NCI-H2107 treated with DMSO at 0.1 percent for 48 hours (cell line): ENCODE results near the gene B4GALT1.
A peak's percentile ranks its signal among the peaks of the same experiment; 100 is the strongest.
"Not testable (repeated sequence)": the region's sequence is repeated elsewhere in the genome, so short reads cannot be mapped to it uniquely, and the experiment has no call there.

Experiments used
- DNase-seq: peaks from one replicate; lab custom pipeline; 2025; ENCODE audit not compliant: unreplicated experiment; lab: John Stamatoyannopoulos, UW

B4GALT1 gene

DNA sequence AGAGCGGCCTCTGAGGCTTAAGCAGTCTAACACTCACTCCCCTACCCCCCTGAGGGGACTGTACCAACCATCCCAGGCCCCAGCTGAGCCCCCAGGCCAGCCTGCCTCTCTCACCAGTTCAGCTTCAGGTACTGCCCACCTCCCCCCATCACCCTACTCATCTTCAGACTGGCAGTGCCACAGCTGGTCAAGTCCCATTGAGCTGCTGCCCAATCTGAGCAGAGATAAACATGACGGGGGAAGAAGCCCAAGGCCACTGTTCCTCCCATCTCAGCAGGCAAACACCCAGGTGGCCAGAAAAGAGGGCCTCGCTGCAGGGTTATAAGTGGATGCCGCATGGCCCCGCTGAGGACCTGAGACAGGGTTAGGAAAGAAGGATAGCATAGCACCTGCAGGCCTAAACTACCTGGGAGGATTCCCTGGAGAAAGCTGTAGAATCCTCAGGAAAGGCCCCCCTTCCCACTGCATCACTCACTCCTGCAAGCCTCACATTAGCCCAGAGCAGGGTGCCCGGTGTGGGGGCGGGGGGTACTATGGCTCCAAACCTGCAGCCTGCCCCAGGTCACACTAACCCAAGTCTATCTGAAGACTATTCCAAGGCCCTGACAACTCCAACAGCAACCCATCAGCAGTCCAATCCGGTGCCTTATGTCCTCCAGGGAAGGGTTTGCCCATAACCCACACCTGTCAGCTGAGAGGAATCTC is 3.6 kb downstream of the B4GALT1 start:
- DNase-seq: no peak

DNA sequence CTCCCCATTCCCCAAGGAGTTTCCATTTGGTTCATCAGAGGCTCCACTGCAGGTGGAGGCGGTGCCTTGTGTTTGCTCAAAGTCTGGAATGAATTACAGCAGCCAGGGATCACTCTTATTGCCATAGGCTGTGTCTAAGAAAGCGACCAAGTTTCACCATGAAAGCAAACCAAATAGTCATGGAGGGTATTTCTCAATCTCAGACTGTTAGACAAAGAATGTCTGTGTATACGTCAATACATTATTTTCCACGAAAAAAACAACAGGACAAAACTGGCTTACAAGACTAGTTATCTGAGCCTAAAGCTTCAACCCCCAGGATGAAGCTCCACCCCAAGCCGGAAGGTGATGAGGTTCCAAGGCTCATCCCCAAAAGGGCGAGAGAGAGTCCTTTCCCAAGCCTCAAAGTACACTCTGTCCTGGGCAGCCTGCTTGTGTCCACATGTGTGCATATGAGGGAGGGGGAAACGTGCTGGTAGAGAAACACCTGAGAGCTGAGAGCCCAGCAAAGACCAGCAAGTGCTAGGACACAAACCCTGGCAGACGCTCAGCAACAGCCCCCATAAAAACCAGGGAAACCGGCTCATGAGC is 4.3 kb downstream of the B4GALT1 start:
- no peak for DNase-seq

DNA sequence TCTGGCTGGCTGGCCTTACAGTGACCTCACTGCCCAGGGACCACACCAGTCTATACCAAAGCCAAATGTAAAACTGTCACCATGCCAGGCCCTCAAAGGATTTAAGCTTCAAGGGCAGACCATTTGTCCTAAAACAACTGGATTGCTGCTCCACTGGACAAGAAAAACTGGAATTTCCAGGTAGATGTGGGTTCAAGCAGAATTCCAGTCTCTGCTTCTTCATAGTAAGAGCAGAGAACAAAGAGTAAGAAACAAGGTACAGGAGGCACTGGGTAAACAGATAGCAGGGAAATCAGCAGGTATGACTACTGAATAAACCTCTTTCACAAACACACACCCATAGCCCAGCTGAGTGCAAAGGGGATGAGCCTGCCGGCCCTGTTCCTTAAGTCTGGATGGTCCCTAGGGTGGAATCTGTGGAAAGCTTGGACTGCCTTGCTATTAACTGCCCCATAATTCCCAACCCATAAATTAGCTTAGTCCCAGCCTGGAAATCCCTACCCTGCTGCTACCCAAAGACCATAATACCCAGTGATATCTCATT is 5.5 kb downstream of the B4GALT1 start:
- no peak for DNase-seq

DNA sequence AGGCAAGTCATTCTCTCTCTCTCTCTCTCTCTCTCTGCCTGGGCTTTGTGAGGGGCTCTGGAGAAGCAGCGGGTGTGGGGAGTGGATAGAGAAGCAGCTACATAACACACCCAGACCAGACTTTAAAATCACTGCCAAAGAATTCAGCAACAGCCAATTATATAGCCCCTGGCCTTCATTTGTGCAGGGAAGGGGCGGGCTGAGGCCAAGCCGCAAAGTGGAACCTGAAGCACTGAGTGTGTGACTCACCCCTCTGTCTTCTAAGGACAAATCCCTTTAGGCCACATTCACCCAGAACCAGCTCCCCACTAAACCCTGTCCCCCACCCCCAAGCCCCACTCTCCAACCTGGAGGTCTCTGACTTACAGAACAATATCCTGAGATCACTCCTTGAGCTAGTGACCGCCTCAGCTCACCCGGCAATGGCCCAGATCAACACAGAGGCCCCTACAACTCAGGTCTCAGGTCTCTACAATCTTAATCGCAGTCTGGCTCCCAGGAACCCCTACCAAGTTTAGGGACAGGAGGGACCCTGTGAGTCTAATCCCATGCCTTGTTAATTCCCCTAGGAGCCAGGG is 6.0 kb downstream of the B4GALT1 start:
- no peak for DNase-seq

DNA sequence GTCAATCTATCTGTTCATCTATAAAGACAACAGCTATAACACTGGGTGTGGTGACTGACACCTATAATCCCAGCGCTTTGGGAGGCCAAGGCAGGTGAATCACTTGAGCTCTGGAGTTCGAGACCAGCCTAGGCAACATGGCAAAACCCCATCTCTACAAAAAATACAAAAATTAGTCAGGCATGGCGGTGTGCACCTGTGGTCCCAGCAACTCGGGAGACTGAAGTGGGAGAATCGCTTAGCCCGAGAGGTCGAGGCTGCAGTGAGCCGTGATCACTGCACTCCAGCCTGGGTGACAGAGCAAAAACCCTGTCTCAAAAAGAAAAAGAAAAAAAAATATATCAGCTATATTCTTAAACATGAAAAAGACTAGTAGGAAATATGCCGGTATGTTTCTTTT is 6.7 kb downstream of the B4GALT1 start:
- not testable (repeated sequence) for DNase-seq

DNA sequence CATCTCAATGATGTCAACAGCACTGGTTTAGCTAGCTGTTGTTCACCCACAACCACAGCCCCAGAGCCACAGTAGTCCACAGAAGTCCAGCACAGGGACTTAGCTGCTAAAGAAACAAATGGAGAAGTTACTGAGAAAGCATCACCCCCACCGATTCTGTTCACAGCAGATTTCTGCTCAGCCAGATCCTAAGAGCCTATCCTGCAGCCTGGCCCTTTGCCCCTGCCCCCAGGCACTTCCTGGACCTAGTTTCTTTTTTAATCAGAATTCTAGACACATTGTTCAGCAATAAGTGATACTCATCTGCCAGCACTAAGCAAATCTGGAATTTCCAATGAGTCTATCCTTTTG is 7.4 kb downstream of the B4GALT1 start:
- DNase-seq: no peak

DNA sequence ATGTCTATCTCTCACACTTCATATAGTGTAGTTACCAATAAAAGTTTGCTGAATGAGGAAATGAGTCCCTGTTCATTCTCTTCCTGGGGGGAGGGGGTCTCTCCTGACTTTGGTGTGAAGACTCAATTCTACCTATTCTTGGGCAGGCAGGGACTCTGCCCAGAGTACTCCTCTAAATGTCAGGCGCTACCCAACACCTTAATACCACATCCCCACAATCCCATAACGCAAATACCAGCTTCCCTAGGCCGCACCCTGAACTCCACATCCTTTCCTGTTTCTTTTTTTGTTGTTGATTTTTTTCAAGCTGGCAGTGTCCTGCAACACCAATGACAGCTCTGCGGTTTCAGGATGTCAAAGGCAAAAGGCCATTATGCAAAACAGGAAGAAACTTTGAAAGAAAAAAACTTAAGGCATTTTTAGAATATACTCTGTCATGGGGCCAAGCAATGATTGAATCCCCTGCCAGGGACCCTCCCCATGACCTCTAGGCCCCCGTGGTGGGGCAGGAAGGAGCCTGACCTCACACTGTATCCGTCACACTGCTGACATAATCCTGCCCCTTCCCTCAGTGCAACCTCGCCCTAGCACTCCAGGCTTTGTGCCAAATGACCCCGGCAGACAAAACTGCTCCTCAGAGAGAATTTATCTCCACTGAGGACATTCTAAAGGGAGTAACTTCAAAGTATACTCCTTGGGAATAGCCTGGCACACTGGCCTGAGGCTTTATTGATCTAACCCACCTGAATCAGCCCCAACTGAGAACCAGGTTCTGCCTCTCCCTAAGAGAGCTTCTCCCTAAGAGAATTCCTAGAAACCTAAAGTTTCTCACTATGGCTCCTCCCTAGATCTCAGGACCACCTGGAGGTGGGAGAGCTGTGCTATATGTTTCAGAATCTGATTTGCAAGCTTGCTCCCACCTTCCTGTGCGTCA is 8.0 kb downstream of the B4GALT1 start:
- DNase-seq: no peak

DNA sequence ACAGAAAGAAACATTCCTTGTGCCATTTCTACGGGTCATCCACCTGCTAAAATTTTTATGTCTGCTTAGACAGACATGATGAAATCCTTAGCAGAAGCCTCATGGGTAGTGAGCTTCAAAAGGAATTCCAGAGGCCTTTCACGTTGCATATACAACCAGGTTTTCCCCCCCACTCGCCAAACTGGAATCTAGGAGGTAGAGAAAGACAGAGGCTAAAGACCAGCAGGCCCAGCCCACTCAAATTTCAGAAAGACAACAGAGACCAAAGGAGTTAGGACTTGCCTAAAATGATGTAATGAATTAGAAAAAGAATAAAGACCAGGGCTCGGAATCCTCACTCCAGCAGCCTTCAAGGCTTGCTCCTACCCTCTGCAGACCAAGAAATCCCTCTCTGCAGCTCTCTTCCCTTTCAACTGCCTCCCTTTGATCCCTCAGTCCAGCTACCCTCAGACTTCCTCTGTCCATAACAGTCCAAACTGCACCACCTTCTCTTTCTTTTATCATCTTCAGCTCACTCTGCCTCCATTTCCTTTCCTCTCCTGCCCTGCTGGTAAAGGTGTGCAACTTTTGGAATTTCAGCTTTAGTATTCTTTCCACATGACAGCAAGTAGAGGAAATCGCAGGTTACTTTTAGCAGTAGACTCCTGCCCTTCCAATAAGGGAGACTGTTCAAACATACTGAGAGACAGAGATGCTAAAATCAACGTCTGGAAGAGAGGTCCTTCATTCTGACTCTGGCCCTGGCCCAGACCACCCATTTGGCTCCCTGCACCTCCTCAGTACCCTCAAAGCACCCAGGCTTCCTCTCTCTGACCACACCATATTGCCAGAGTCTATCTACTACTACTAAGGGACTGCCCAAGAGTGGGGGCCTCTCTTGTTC is 8.9 kb downstream of the B4GALT1 start:
- DNase-seq: no peak

DNA sequence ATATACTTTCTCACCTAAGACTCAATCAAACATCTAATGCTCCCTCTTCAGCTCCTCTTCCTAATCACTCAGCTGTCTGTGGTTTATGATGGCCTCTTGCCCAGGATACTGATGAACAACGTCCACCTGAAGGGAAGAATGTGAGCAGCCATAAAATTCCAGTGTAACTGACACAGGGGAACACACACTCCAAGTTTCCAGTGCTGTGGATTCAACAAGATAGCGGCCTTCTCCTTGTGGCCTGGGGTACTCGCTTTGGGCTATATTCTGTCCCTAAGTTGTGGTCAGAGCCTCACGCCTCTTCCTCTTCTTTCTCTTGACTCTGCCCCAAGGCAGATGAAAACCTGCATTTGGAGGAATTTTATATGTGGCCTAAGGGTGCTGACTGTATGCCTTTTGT is 11.7 kb downstream of the B4GALT1 start:
- no peak for DNase-seq

DNA sequence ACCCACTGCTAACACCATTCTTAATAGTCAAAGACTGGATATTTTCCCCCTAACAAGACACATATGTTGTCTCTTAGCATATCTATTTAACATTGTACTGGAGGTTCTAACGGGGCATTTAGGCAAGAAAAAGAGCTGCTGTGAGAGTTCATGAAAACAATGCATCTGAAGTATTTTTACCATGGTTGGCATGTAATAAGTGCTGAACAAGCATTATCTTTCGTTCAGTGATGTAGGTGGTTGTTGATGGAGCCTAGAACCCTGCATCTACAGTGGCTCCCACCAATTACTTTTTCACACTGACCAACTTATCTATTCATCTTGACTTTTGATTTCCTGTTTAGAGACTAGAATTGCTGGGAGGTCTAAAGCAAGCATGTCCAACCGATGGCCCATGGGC is 12.8 kb downstream of the B4GALT1 start:
- no peak for DNase-seq

DNA sequence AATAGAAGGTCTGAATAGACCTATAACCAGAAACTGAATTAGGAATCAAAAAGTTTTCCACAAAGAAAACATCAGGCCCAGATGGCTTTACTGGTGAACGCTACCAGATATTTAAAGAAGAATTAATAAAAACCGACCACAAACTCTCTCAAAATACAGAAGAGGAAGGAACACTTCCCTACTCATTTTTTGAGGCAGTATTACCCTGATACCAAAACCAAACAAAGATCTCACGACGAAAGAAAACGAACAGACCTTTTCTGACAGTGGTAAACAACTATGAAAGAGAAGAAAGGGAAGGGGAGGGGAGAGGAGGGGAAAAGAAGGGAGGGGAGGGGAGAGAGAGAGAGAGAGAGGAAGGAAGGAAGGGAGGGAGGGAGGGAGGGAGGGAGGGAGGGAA is 13.5 kb downstream of the B4GALT1 start:
- no peak for DNase-seq

DNA sequence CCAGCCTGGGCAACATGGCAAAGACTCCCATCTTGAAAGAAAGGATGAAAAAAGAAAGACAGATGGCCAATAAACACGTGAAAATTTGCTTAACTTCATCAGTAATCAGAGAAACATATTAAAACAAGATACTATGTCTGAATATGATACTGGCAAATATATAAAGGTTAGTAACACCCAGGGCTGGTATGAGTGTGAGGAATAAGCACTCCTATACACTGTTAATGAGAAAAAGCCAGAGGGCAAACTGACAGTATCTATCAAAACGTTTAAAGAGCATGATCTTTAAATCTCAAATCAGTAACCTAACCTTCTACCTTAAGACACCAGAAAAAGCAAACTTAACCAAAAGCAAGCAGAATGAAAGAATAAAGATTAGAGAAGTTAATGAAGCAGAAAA is 14.1 kb downstream of the B4GALT1 start:
- no peak for DNase-seq

DNA sequence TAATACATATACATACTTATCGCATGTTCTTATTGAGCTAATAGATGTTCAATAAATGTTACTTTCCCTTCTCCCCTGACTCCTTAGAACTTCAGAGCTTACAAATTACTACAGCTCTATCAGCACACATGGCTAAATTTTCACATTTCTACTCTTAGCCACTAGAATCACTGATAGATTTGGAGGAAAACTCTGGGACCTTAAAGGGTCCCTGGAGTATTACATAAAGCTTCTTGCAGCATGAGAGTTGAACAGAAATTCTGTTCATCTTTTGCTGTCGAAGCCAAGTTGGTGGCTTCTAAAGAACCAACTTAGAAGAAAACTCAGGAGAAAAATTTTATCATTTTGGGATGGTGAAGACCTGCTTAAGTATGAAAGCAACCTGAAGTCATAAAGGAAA is 15.5 kb downstream of the B4GALT1 start:
- no peak for DNase-seq

DNA sequence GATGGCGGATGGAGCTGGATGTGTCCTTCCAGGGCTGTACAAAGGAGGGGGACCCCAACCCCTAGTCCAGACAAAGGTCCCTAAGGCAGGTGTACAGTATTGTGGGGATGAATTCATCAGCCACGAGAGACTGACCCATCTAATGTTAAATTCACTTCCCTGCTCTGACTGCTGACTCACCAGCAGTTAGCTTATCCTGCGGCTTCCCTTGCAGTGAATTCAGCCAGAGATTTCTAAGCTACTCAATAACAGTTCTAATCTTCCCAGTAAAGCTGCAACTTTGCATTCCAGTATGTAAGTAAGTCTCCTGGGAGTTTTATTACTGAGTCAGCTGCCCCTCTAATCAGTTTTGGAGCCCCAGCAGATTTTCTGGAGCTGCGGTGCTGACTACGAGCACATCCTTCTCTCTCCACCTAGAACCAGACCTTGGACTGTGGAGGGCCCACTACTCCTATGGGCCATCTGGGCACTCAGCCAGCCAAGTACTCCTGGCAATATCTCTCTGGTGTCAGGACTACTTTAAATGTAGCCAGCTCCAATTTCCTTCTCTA is 16.1 kb downstream of the B4GALT1 start:
- DNase-seq: peak; percentile 65

DNA sequence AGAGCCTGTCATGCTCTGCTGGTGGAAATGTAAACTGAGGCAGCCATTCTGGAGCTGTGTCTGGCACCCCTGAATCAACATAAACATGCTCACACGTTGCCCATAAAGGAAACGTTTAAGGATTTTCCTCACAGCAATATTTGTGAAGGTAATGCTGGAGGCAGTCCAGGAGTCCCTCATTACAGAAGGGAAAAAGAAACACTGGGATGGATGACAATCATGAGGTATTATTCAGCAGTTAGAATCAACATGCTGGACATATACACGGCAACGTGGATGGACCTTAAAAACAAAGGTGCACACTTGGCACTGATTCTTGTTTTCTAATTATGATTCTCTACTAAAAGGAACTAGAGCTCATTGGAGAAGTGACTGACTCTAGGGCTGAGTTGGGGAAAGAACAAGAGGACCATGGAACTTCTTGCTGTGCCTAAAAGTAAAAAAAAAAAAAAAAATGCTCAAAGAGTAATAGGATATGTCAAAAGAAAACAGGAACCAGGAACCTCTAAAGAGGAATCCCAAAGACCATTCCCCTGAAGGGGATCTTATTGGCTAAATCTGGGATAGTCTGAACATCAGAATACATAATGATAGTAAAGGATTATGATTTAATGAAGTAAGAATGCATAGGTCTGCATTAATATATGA is 18.6 kb downstream of the B4GALT1 start:
- DNase-seq: no peak

DNA sequence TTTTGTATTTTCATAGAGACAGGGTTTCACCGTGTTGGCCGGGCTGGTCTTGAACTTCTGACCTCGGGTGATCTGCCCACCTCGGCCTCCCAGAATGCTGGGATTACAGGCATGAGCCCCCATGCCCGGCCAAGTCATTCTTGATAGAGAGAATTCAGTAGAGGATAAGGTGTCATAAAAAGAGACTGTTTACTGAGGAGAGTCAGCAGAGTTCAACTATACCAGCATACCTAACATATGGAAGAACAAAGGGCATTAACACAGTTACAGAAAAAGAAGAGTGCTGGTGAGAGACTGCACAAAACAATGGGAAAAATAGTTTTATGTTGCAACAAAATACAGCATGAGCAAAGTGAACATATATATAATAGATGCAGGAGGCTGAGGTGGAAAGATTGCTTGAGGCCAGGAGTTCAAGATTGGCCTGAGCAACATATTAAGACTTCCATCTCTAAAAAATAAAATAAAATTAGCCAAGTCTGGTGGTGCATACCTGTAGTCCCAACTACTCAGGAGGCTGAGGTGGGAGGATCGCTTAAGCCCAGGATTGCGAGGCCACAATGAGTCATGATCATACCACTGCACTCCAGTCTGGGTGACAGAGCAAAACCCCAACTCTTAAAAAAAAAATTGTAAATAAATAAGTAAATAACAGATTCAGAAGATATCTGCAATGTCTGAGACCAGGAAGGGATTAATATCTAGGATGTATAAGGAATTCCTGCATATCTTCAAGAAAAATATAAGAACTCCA is 19.5 kb downstream of the B4GALT1 start:
- DNase-seq: no peak

DNA sequence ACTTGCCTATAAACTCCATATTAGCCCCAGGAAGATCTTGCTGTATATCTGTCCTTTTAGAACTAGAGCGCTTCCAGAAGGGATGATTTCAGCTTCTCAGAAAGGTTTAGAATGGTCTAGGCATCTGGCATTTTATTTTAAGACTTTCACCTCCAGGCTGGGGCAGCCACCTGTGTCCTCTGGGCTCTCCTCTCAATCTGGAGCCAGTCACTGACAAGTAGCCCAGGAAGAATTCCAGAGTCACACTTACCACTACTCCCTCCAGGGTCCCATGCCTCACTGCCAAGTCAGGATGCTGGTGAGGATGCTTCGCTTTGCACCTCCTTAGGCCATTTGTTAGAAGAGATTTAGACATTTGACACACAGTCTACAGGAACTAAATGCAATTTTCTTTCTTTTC is 20.8 kb downstream of the B4GALT1 start:
- DNase-seq: no peak

DNA sequence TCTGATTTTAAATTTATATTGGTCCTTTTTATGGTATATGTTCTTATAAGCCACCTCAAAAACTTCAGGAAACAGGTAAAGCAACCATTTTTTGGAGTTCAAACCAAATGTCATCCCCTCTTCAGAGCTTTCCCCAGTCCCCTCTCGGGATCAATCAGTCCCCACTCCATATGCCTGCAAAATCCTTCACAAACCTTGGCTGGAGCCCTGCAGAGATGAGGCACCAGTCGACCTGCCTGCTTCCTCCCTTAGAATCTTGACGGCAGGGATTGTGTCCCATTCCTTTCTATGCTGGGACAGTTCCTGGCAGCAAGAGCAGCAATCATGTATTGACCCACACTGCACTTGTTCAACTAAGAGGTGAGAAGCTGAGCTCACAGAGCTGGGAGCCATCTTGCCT is 22.6 kb downstream of the B4GALT1 start:
- no peak for DNase-seq

DNA sequence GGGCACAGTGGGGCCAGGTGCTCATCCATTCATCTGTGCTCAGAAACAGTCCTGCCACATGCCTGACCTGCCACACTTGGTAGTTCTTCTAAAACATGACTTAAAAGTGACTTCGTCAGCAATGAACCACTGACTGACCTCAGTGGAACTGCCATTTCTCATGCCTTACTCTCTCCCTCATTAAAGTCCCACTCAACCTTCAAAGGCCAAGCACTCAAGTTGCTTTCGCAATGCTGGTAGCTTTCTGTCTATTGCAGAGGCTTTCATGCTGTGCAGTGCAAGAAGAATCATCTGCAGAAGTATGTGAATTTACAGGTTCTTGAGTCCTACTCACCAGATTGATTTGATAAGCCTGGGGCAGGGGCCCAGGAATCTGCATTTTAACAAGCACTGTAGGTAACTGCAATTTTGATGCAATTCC is 23.9 kb downstream of the B4GALT1 start:
- DNase-seq: no peak
